Adrenal gland (tissue), 12 donors: ENCODE data around the gene RNASEL. TPM values are rescaled to one million over a fixed set of nuclear protein-coding genes. Genes with fewer than 3 reads are reported as not detected.

ENCODE experiments used
- DNase-seq, 7 donors: peaks; one replicate each; pipeline ENCODE4 v3.0.0-alpha.2; 2019 to 2020
- H3K27ac ChIP-seq, 5 donors: fragments of 200-600 bp; sonication (generic) in 4 of 5; 1 replicate in 3 of 5; 2 replicates in 2 of 5; pipeline versions ENCODE4 v1.5.1 to v1.8.0; 2016 to 2020; ENCODE audit warnings: mild to moderate bottlenecking in 1 of 5
- H3K27me3 ChIP-seq: fragments of 200-600 bp; 2 replicates; pipeline ENCODE4 v1.8.0; 2021
- H3K36me3 ChIP-seq, 2 donors: fragments of 200-600 bp; replicated peaks in 1 of 2; 1 replicate in 1 of 2; 2 replicates in 1 of 2; pipeline versions ENCODE4 v1.5.1 to v1.8.0; 2018 to 2022
- H3K4me1 ChIP-seq, 2 donors: fragments of 200-600 bp; replicated peaks in 1 of 2; 1 replicate in 1 of 2; 2 replicates in 1 of 2; pipeline versions ENCODE4 v1.5.1 to v1.8.0; 2018 to 2021
- H3K4me3 ChIP-seq, 4 donors: fragments of 200-600 bp; sonication (generic) in 3 of 4; one replicate each; pipeline ENCODE4 v1.5.1; 2016 to 2018
- H3K9me3 ChIP-seq, 3 donors: fragments of 200-600 bp; sonication (generic) in 1 of 3; replicated peaks in 1 of 3; 1 replicate in 2 of 3; 2 replicates in 1 of 3; pipeline versions ENCODE4 v1.5.1 to v1.8.0; 2016 to 2021
- POLR2A ChIP-seq, 2 donors: fragments of 450-650 bp; IDR thresholded peaks; one replicate each; pipeline ENCODE4 v1.6.1; 2017; ENCODE audit warnings: antibody characterized with exemption in 2 of 2, mild to moderate bottlenecking in 2 of 2, moderate library complexity in 1 of 2
- WGBS, 4 donors: extraction: QIAGEN DNeasy Blood & Tissue Kit in 2 of 4; methylation state at CpG; one replicate each; pipeline versions ENCODE4 v1.1.5 to v1.1.7; 2013 to 2017; 5-methylcytosine and 5-hydroxymethylcytosine counted together
- intact Hi-C, 2 donors: fragments of 100-400 bp; cut with DNase I; formaldehyde crosslinking; loops; one replicate each; pipeline versions ENCODE4 v1.14.1 to v1.15.0; 2022 to 2023
- polyA plus RNA-seq, 3 donors: library from polyadenylated mRNA; stranded (reverse); fragments of 200-250 nt in 2 of 3; fragments of 350-450 nt in 1 of 3; fragmentation: Illumina TruSeq in 1 of 3; extraction: RNeasy Lipid Tissue Mini Kit (QIAGEN cat#74804) in 1 of 3; gene quantifications; one replicate each; pipeline ENCODE4 v1.2.3, GENCODE V29; 2013 to 2014
- total RNA-seq, 9 donors: library from RNA; depleted of rRNA in 4 of 9; stranded (reverse); fragments of >200 nt in 4 of 9; fragments of 120-200 nt in 1 of 9; fragmentation: NEBNext Ultra II Directional in 1 of 9; extraction: Animal tissue kit (Norgen Biotek cat#: 25700) in 1 of 9; gene quantifications; one replicate each; pipeline versions ENCODE4 v1.1.0 to v1.2.4, GENCODE V29; 2013 to 2023
- TF ChIP-seq, protein P1 (sequence below), 6 experiments: fragments of 450-650 bp in 4 of 6; fragments of 200-600 bp in 2 of 6; sonication (generic) in 1 of 6; IDR thresholded peaks; 1 replicate in 5 of 6; 2 replicates in 1 of 6; pipeline versions ENCODE4 v1.5.1 to v1.8.0; 2016 to 2021; ENCODE audit warnings: antibody characterized with exemption in 6 of 6, mild to moderate bottlenecking in 2 of 6, moderate library complexity in 1 of 6
- donor health status: healthy with polysubstance abuse.
- donor health status: Bipolar disorder and iron deficiency.
- donor health status: DM: yes; HTN: yes; CAD: no.
- donor health status: DM: no; HTN: no; CAD: no.
- donor health status: DM: no; HTN: no; CAD: no.
- donor health status: DM: yes; HTN: yes; CAD: no.

Gene RNASEL
- total and polyA plus RNA-seq, 12 donors: 3.5 to 24.3 (median 11.7) TPM

DNA sequence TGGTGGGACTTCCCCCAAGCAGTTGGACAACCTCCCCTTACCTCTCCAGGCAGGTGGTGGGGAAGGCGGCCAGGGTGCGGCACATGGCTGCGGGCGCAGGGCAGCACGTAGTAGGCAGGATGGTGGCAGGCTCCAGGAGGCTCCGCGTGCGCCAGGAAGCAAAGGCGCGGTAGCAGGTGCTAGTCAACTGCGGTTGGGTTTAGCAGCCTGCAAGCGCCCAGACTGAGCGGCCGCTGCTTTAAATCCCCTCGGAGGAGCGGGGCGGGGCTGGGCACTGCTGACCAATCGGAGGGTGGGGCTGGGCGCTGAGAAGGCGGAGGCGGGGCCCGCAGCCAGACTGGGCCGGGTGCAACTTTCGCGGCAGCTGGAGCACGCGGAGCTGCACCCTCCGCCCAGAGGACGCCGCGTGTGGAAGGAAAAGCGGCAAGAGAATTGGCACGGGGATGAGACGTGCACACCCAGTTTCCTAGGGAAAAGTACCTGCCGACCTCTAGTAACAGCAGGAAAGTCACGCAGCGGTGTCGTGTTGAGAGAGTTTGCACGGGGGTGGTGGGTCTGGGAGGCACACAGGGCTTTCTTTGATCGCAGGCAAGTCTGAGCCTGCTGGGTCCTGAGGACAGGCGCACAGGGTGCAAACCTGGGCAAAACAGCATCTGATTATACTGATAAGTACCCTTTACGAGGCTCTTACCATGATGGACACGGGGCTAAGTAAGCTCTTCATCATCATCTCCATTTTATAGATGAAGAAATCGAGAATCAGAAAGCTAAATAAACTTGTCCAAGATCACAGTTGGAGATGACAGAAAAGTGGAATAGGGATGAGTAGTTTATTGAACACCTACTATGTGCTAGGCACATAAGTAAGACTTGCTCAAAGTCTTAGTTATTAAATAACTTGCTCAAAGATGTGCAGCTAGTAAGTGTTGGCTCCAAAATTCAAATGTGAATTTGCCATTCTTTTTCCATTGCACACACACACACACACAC lies 15.4 kb upstream of the RNASEL start, which contains the start of gene RGS16:
RGS16 (minus strand) TSS at position 215 of the 990 bp plus-strand sequence; CDS start at position 85, 130 bp downstream.
- intact Hi-C loops: loop anchor here in 1 of 2 donors (5.0 kb wide), 1 partner anchor 157 kb away; no protein-coding TSS in a partner anchor
- peak; percentile 92 to 96 (median 93) for DNase-seq
- TF ChIP-seq POLR2A (IDR thresholded peaks at IDR 0.05): peak; percentile 69 to 79
- TF ChIP-seq, protein P1, sequence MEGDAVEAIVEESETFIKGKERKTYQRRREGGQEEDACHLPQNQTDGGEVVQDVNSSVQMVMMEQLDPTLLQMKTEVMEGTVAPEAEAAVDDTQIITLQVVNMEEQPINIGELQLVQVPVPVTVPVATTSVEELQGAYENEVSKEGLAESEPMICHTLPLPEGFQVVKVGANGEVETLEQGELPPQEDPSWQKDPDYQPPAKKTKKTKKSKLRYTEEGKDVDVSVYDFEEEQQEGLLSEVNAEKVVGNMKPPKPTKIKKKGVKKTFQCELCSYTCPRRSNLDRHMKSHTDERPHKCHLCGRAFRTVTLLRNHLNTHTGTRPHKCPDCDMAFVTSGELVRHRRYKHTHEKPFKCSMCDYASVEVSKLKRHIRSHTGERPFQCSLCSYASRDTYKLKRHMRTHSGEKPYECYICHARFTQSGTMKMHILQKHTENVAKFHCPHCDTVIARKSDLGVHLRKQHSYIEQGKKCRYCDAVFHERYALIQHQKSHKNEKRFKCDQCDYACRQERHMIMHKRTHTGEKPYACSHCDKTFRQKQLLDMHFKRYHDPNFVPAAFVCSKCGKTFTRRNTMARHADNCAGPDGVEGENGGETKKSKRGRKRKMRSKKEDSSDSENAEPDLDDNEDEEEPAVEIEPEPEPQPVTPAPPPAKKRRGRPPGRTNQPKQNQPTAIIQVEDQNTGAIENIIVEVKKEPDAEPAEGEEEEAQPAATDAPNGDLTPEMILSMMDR (IDR thresholded peaks at IDR 0.05): no peak
- H3K27ac ChIP-seq: peak within 1 kb of the TSS in 2 of 5 donors; percentile 22 to 57
- H3K36me3 ChIP-seq: no peaks in the 10 kb centered on the region
- H3K4me3 ChIP-seq: peak within 1 kb of the TSS in 1 of 4 donors; percentile 53
- 6 to 28% (median 11%) methylated on average over 10 to 44 of the region's 44 CpGs for WGBS, 4 donors
- no peaks in the 10 kb centered on the region for H3K27me3 ChIP-seq
- H3K4me1 ChIP-seq: peaks cover 0 to 27% of the 10 kb centered on the region in 2 donors
- no peaks in the 10 kb centered on the region for H3K9me3 ChIP-seq

DNA sequence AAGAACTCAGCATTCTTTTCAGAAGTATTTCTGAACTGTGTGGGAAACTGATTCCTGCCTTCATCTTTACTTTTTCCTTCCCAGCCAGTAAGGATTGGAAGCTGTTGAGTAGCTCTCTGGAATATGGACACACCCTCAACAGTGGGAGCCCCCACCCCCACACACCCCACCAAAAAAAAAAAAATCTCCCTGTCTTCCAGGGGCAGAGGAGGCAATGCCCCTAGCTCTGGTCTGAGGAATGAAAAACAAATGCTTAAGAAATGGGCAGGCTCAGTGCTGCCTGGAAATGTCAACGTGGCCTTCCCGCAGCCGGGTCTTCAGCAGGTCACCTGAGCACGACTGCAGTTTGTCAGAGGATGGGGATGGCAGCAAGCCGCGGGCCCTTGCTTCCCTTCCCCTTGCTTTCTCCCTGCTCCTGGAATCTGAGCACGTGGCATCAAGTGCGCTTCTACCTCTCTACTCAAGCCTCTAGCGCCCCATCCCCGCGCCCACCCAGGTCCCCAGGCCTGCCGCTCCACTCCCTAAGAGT lies 14.7 kb upstream of the RNASEL start:
- Histone ChIP-seq H3K27me3 (no peaks in the 10 kb centered on the region), H3K4me1 (peaks cover 0 to 30% of the 10 kb centered on the region in 2 donors), H3K4me3 (peak overlapping the region in 1 of 4 donors; percentile 53), H3K27ac (peak overlapping the region in 2 of 5 donors; percentile 22 to 57), H3K9me3 (no peaks in the 10 kb centered on the region), H3K36me3 (no peaks in the 10 kb centered on the region)
- TF ChIP-seq, protein P1 (IDR thresholded peaks at IDR 0.05): no peak
- no peak for TF ChIP-seq POLR2A (IDR thresholded peaks at IDR 0.05)
- intact Hi-C loops: loop anchor here in 1 of 2 donors (5.0 kb wide), 1 partner anchor 156 kb away; no protein-coding TSS in a partner anchor
- DNase-seq: peak in 1 of 7 donors; percentile 63
- 6 to 18% (median 8%) methylated on average over 6 to 12 of the region's 12 CpGs for WGBS, 4 donors

DNA sequence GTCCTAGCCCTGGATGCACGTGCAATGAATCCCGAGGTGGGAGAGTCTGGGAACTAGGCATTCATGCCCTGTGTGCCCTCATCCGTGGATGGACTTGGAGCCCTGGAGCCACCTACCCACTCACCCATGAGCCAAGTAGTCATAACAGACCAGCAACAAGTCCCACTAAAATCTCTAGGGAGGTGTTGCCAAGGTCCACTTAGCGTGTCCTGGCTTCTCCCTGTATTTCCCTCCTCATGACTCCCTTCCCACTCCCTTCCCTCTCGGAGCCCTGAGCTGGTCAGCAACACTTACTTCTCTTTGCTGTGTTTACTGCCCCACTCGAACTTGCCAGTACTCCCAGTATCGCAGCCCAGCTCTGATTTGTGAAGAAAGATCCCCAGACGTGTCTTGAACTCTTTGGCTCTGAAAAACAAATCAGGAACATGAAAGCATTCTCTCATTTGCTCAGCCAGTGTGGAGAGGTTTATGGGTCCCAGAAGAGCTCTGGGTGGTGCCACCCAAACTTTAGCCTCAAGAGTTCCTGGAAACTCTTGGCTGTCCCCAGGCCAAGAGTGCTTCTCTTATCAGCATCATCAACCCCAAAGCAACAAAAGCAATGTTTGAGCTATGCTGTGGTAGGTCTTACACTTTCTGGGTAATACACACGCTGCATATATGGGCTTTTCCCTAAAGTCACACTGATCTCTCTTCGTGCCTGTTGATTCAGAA lies 14.0 kb upstream of the RNASEL start:
- TF ChIP-seq POLR2A (IDR thresholded peaks at IDR 0.05): no peak
- TF ChIP-seq, protein P1 (IDR thresholded peaks at IDR 0.05): no peak
- DNase-seq: peak in 1 of 7 donors; percentile 49
- H3K4me3 ChIP-seq: peak overlapping the region in 1 of 4 donors; percentile 53
- H3K36me3 ChIP-seq: no peaks in the 10 kb centered on the region
- WGBS, 4 donors: 57 to 76% (median 68%) methylated on average over 10 of the region's 10 CpGs
- intact Hi-C loops: loop anchor here in 1 of 2 donors (5.0 kb wide), 1 partner anchor 156 kb away; no protein-coding TSS in a partner anchor
- no peaks in the 10 kb centered on the region for H3K27me3 ChIP-seq
- H3K9me3 ChIP-seq: no peaks in the 10 kb centered on the region
- H3K27ac ChIP-seq: peak overlapping the region in 2 of 5 donors; percentile 10 to 57
- peaks cover 0 to 30% of the 10 kb centered on the region in 2 donors for H3K4me1 ChIP-seq
